T47D (cell line): ENCODE measurements around the gene FEZF2.

Experiments used
- DNase-seq, 2 experiments: peaks; one replicate each; pipeline versions ENCODE4 v3.0.0 to v3.0.0-alpha.2; 2011 to 2012; ENCODE audit warnings: low read depth in 1 of 2, low spot score in 1 of 2
- JUND ChIP-seq: IDR thresholded peaks from 2 replicates; pipeline ENCODE4 v1.6.1; 2012; ENCODE audit warnings: low read depth
- in situ Hi-C: cut with HindIII; loops from 2 replicates; pipeline ENCODE4 v1.10.0; 2016; ENCODE audit warnings: low sequenced_read_pairs, low pct_unique_long_range_greater_than_20kb

FEZF2 gene

GRCh38 chr3:62355703-62356102, 17.6 kb downstream of the FEZF2 start:
- in situ Hi-C loops: no loop called here
- DNase-seq: no peak
- no peak for TF ChIP-seq JUND

- DNase-seq: no peak
- in situ Hi-C loops: no loop called here
- no peak for TF ChIP-seq JUND
Observed at GRCh38 chr3:62343755-62344154, 29.6 kb downstream of the FEZF2 start.

- in situ Hi-C loops: no loop called here
Observed at GRCh38 chr3:62335196-62335595, 38.2 kb downstream of the FEZF2 start.

DNA sequence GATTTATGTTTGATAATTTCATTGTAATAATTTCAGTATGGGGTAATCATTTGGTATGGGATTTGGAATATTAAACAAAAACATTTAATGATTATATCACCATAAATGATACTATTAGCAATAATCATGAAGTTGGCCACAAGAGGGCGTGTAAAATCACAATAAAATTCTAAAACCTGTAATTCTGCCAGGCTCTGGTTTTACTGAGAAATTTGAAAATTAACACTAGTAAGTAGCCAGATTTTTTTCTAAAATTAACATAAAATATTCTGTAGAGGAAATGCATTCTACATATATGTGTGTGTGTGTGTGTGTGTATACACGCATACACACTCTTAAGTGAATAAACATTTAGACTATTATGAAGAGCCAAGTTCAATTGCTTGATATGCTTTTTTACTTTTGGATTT, 40.5 kb downstream of the FEZF2 start:
- TF ChIP-seq JUND: no peak
- DNase-seq: peak in 1 of 2 experiments; percentile 13
- in situ Hi-C loops: no loop called here

More at GRCh38 chr3:62335196-62335595, 38.2 kb downstream of the FEZF2 start:
- no peak for TF ChIP-seq JUND
- DNase-seq: no peak

DNA sequence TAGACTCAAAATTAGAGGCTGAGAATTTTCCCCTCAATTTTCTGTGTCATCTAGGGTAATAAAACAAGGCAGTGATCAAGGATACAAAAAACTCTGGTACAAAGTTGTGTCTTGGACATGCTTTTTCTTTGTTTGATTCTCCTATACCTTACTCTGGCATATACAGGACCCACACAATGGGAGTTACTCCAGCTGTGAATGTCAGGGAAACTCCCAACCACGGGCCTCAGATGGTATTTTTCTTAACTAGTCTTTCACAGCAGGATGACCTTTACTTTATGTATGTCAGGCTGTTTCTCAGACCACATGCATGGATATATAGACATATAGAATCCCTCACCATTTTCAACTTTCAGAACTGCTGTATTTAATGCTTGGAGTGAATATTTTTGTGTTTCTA, 41.3 kb downstream of the FEZF2 start:
- in situ Hi-C loops: no loop called here
- no peak for TF ChIP-seq JUND
- DNase-seq: no peak

GRCh38 chr3:62329971-62330370, 43.4 kb downstream of the FEZF2 start:
- TF ChIP-seq JUND: no peak
- DNase-seq: no peak
- in situ Hi-C loops: no loop called here

- in situ Hi-C loops: no loop called here
- peak in 1 of 2 experiments; percentile 9 for DNase-seq
Observed at GRCh38 chr3:62325896-62326295, 47.5 kb downstream of the FEZF2 start.

DNA sequence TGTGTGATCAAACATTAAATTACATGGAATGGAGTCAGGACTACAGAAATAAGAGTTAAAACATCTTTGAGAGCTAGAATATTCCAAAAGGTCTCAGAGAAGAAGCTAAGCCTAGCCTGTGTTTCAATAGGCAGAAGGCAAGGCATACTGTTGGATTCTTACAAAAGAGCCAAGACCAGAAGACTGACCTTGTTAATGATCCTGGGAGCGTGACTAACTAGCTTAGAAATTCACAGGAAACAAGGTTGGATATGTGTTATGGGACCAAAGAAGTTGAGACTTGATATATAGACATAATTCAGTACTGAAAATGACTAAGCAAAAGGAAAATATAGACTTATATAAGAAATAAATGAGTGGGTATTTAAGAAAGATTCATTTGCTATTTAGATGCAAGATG, 50.1 kb downstream of the FEZF2 start:
- no peak for TF ChIP-seq JUND

More at GRCh38 chr3:62325896-62326295, 47.5 kb downstream of the FEZF2 start:
- TF ChIP-seq JUND: no peak

More for the DNA sequence above, 50.1 kb downstream of the FEZF2 start:
- no peak for DNase-seq
- in situ Hi-C loops: no loop called here
